Effector memory CD4-positive, alpha-beta T cell (primary cell): ENCODE data around the gene OR2V2.

Experiments
- DNase-seq, 3 donors: peaks; one replicate each; pipeline ENCODE4 v3.0.0-alpha.2; 2020
- H3K27ac ChIP-seq: 2 replicates; pipeline ENCODE4 v1.7.0; 2013; ENCODE audit warnings: mild to moderate bottlenecking, low read length, moderate library complexity; ENCODE audit not compliant: insufficient read depth, poor library complexity, severe bottlenecking
- H3K27me3 ChIP-seq: replicated peaks from 2 replicates; pipeline ENCODE4 v1.7.0; 2013; ENCODE audit warnings: mild to moderate bottlenecking, low read length; ENCODE audit not compliant: insufficient read depth, control insufficient read depth, poor library complexity, severe bottlenecking
- H3K36me3 ChIP-seq: 2 replicates; pipeline ENCODE4 v1.7.0; 2013; ENCODE audit warnings: mild to moderate bottlenecking, low read length, moderate library complexity; ENCODE audit not compliant: control insufficient read depth, insufficient read depth
- H3K4me1 ChIP-seq: 2 replicates; pipeline ENCODE4 v1.7.0; 2013; ENCODE audit warnings: low read length, mild to moderate bottlenecking; ENCODE audit not compliant: control insufficient read depth, insufficient read depth, poor library complexity, severe bottlenecking
- H3K4me3 ChIP-seq: 2 replicates; pipeline ENCODE4 v1.7.0; 2013; ENCODE audit warnings: low read length, low read depth, mild to moderate bottlenecking; ENCODE audit not compliant: insufficient read depth, poor library complexity, severe bottlenecking
- H3K9me3 ChIP-seq: 2 replicates; pipeline ENCODE4 v1.7.0; 2013; ENCODE audit warnings: mild to moderate bottlenecking, low read length, moderate library complexity; ENCODE audit not compliant: control insufficient read depth

The OR2V2 gene

DNA sequence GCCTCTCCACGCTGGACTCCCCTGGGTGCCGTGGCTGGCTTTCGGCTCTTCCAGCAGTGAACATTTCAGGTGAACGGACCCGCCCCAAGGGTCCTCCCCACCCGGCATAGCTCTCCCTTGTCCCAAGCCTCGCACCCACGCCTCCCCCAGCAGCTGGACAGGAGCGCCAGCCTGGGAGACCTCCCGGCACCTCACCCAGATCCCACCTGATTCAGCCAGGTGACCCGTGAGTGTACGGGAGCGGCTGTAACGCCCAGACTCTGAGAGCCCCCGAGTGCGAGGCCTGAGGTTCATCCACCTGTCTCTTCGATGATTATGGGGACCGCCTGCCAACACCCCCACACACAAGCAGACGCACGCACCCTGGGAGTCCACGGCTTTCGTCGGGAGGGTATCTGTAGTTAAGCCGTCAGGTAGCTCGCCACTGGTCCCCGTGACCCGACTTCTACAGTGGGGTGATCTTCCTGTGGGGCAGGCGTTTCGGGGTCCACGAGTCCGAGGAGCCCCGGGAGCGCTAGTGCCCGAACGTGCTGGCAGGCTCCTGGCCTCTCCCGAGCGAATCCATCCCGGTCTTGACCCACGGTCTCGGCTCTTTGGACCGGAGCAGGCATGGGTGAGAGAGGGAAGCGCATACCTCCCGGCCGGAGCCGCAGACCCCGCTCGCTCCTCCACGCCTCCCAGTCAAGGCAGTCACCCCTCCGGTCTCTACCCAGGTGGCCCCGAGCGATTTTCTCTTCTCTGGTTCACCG lies 42.8 kb downstream of the OR2V2 start:
- peak overlapping the region; percentile 97 for H3K4me3 ChIP-seq
- no peaks in the 10 kb centered on the region for H3K36me3 ChIP-seq
- peak in 2 of 3 donors; percentile 24 to 32 for DNase-seq
- no peaks in the 10 kb centered on the region for H3K27me3 ChIP-seq
- peak overlapping the region; percentile 73 for H3K27ac ChIP-seq
- H3K4me1 ChIP-seq = peaks cover 10% of the 10 kb centered on the region
- no peaks in the 10 kb centered on the region for H3K9me3 ChIP-seq

DNA sequence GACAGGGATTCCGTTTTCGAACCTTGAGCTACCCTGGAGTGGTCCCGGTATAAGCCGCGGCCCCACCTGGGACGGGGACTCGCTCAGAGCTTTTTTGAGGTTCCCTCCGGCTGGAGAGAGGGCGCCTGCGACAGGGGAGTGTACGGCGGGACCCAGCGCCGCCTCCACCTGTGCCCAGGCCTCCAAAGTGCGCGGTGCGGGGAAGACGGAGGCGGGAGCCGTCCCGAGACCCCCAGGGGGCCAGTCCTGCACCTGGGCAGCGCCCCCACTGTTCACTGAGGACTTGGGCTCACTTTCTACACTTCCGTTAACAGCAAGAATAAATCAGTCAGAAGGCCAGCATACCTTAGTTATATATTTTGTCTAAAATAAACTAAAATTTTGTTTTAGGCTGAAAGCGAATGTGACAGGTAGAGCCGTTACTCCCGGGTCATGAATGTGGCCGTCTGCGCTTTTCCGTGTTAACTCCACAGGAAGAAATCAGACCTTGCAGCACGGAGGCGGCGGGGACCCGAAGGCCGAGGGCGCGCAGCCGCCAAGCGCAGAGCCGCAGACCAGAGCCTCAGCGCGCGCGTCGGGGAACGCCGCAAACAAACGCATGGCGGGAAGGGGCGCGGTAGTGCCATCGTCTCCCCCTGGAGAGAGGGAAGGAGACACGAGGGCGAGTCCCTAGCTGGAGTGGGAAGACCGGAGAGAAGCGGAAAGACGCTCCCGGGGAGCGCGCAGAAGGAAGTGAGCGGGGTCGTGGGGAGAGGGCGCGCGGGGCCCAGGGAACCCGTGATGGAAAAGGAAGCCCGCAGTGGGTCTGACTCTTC lies 43.5 kb downstream of the OR2V2 start:
- peak in 2 of 3 donors; percentile 34 to 45 for DNase-seq
- H3K4me3 ChIP-seq = peak overlapping the region; percentile 97
- no peaks in the 10 kb centered on the region for H3K27me3 ChIP-seq
- no peaks in the 10 kb centered on the region for H3K9me3 ChIP-seq
- peak overlapping the region; percentile 73 for H3K27ac ChIP-seq
- peaks cover 10% of the 10 kb centered on the region for H3K4me1 ChIP-seq
- no peaks in the 10 kb centered on the region for H3K36me3 ChIP-seq

DNA sequence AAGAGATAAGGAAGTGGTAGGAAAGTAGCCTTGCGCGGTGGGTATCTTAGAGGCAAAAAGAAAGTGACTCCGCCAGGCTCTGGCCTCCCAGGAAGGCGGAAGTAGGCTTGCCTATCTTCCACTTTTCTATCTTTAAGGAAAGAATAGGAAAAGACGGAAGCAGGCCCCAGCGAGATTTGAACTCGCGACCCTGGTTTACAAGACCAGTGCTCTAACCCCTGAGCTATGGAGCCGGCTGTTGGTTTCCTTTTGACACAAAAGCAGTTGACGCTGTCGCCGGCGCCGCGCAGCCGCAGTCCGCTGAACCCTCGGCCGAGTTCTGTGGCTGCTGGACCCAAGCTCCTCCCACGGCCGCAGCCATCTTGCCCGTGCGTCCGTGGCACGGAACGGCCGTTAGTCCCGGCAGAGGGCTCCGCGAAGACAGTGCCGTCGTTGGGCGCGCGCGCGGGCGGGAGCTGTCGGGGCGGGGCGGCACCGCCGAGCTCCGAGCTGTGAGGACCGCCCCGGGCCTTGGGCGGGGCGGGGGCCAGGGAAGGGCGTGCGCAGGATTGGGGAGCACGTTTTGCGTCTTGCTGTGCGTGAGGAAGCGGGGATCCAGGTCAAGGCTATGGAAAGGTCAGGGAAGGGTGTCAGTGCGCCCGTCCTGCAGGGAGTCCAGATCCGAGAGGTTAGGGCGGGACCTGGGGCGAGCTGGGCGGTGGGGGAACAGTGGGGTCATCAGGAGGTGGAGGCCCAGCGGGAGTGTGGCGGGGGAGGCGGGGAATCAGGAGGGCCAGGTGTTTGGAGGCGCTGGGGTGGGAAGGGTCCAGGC lies 44.3 kb downstream of the OR2V2 start:
- Histone ChIP-seq H3K9me3 (no peaks in the 10 kb centered on the region), H3K27ac (peak overlapping the region; percentile 73), H3K4me1 (peaks cover 10% of the 10 kb centered on the region), H3K27me3 (no peaks in the 10 kb centered on the region), H3K36me3 (no peaks in the 10 kb centered on the region), H3K4me3 (peak overlapping the region; percentile 97)
- DNase-seq = peak; percentile 93 to 96 (median 93)

DNA sequence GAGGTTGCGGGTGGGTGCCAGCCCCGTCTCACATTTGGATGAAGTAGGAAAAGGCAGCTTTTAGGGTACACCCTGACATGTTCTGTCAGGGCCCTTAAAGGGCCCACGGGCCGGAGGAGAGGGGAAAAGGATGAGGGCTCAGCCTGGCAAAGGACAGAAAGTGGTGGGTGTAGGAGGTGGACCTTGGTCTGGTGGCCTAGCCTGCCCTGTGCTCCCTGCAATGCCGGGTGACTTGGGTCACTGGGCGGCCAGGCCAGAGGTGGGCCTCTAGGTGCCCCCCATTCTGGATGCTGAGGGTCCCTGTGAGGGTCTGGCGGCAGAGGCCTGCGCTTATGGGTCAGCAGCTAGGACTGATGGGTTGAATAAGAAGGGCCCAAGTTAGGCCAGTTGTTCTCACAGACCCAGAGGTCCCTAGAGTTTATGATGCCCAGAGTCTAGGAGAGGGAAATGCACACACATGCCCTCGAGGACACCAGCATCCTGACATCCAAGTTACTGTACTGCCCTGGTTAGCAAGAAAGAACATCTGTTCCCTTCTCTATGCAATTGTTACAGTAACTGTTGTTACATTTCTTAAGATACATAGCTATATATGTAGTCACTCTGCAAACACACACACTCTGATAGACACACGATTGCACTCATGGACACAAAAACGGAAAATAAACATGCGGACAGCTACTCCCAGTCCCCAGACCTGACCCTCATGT lies 45.1 kb downstream of the OR2V2 start:
- peaks cover 10% of the 10 kb centered on the region for H3K4me1 ChIP-seq
- H3K27ac ChIP-seq = peak overlapping the region; percentile 73
- H3K4me3 ChIP-seq = peak overlapping the region; percentile 97
- DNase-seq = no peak
- no peaks in the 10 kb centered on the region for H3K9me3 ChIP-seq
- H3K36me3 ChIP-seq = no peaks in the 10 kb centered on the region
- H3K27me3 ChIP-seq = no peaks in the 10 kb centered on the region

DNA sequence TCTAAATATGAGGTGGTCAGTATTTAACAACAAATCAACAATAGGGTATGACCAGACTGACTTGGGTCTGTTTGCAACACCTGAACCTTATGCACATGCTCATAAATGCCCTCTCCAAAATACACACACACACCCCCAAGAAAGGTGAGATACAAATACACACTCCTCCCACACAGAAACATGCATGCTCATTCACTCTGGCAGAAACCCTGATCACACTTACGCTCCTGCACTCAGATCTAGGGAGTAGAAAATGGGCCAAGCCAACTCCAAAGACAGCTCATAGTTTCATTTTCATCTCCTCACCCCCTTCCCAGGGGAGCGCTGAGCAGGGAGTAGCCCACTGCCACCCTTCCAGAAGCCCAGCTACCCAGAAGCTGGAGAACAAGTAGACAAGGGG lies 46.3 kb downstream of the OR2V2 start:
- Histone ChIP-seq H3K27me3 (no peaks in the 10 kb centered on the region), H3K36me3 (no peaks in the 10 kb centered on the region), H3K9me3 (no peaks in the 10 kb centered on the region), H3K27ac (no peak overlapping the region), H3K4me1 (peaks cover 10% of the 10 kb centered on the region), H3K4me3 (no peak overlapping the region)
- DNase-seq = no peak

DNA sequence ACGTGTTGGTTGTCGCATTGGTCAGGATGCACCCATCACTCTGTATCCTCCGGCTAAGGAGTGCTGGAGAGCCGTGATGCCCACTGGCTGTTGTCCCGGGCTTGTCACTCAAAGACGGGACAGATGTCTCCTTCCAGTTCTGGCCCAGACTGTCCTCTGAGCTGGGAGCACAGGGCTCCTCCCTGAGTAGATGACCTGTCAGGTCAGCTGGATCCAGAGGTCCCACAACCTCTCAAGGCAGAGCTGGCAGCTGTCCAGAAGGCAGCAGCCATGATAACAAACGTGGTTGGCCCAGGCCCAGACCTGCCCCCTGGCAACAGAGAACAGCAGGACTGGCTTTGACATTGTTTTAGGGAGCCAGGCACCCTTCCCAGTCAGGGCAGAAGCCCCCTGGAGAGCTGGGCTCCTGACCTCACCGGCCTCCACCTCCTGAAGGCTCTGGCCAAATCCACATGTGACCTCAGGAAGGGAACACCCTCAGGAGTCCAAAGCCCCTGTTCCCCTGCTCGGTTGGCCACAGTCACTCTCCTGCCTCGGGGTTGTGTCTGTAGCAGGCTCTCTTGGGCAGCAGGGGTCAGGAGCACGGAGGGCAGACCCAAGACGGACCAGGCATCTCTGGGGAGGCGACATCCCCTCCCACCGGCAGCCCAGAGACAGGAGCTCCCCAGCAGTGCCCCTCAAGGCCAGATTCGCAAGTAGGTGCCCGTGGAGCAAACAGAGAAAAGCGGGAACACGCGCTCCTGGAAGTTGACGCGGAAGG lies 47.3 kb downstream of the OR2V2 start:
- Histone ChIP-seq H3K27ac (no peak overlapping the region), H3K4me3 (no peak overlapping the region), H3K9me3 (no peaks in the 10 kb centered on the region), H3K36me3 (no peaks in the 10 kb centered on the region), H3K4me1 (peaks cover 10% of the 10 kb centered on the region), H3K27me3 (no peaks in the 10 kb centered on the region)
- DNase-seq = no peak

DNA sequence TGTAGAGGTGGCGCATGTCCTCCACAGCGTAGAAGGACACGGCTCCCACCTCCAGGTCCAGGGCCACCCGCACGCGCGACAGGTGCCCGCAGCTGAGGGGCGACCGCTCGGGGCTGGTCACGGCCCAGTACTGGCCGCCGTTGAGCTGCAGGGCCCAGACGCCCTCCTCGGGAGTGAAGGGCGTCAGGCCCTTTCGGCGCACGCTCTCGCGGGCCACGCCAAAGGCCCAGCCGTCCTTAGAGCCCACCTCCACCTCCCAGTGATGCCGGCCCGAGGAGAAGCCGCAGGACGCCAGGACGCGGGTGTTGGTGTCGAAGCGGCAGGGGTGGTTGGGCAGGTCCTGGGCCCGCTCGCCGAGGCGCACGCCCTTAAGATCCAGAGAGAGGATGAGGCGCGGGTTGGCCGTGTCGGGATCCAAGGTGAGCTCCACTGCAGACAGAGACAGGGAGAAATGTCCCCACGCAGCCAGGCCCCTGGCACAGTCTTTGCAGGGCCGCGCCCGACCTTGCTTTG lies 47.9 kb downstream of the OR2V2 start:
- DNase-seq = no peak
- Histone ChIP-seq H3K4me3 (no peak overlapping the region), H3K36me3 (no peaks in the 10 kb centered on the region), H3K27me3 (no peaks in the 10 kb centered on the region), H3K9me3 (no peaks in the 10 kb centered on the region), H3K4me1 (peaks cover 10% of the 10 kb centered on the region), H3K27ac (no peak overlapping the region)

DNA sequence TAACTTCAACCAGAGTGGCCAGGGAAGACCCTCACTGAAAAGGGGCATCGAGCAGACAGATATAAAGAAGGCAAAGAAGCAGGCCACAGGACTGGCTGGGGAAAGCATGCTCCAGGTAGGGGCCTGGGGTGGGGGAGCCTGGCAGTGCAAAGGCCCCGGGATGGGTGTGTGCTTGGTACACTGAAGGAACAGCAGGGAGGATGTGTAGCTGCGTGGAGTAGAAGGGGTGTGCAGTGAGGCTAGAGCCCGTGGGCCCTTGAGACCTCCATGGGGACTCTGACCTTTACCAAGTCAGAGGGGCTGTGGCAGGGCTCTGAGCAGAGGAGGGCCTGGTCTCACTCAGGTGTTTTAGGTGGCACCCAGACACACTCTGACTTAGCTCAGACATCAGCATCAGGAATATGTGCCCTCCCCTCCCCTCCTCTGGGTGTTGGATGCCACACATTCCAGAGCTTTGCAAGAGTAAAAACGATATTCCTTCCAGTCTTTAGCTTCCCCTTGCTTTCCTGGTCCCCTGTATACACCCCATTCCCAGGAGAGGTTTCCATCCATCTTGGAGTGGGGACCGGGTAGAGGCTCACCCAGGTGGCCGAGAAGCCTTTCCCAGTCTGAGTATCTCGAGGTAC lies 50.1 kb downstream of the OR2V2 start:
- Histone ChIP-seq H3K9me3 (no peaks in the 10 kb centered on the region), H3K27me3 (no peaks in the 10 kb centered on the region), H3K4me1 (peaks cover 1% of the 10 kb centered on the region), H3K4me3 (no peak overlapping the region), H3K36me3 (no peaks in the 10 kb centered on the region), H3K27ac (no peak overlapping the region)
- DNase-seq = no peak
